HL-60 (cell line): ENCODE measurements around the gene SRCIN1.

ENCODE experiments used
- DNase-seq, 2 experiments: peaks; one replicate each; pipeline ENCODE4 v3.0.0-alpha.2; 2010 to 2020; ENCODE audit warnings: low read depth in 1 of 2, low spot score in 1 of 2
- H3K27ac ChIP-seq: fragments of 250-450 bp; sonication (Bioruptor Pico); replicated peaks from 2 replicates; pipeline ENCODE4 v1.5.1; 2020; ENCODE audit warnings: mild to moderate bottlenecking, moderate library complexity
- H3K27me3 ChIP-seq: fragments of 250-450 bp; sonication (Bioruptor Pico); 2 replicates; pipeline ENCODE4 v1.5.1; 2021; ENCODE audit warnings: mild to moderate bottlenecking, moderate library complexity; ENCODE audit not compliant: insufficient read depth, poor library complexity, severe bottlenecking
- H3K4me3 ChIP-seq: replicated peaks from 2 replicates; pipeline ENCODE4 v1.5.1; 2011; ENCODE audit warnings: mild to moderate bottlenecking, control low read depth, low read length; ENCODE audit not compliant: insufficient read depth
- CTCF ChIP-seq: IDR thresholded peaks from one replicate; pipeline ENCODE4 v1.5.1; 2011; ENCODE audit warnings: low read length, control low read depth, inconsistent platforms; ENCODE audit not compliant: insufficient read depth
- GABPA ChIP-seq: IDR thresholded peaks from 2 replicates; pipeline ENCODE4 v1.6.1; 2012; ENCODE audit warnings: low read depth
- POLR2AphosphoS5 ChIP-seq: IDR thresholded peaks from 2 replicates; pipeline ENCODE4 v1.6.1; 2012; ENCODE audit warnings: low read depth
- SPI1 ChIP-seq: IDR thresholded peaks from 2 replicates; pipeline ENCODE4 v1.6.1; 2012; ENCODE audit warnings: low read depth, mild to moderate bottlenecking, borderline replicate concordance
- TF ChIP-seq, protein P1 (sequence below): IDR thresholded peaks from 2 replicates; pipeline ENCODE4 v1.6.1; 2012; ENCODE audit warnings: low read depth; ENCODE audit not compliant: insufficient replicate concordance

The SRCIN1 gene

DNA sequence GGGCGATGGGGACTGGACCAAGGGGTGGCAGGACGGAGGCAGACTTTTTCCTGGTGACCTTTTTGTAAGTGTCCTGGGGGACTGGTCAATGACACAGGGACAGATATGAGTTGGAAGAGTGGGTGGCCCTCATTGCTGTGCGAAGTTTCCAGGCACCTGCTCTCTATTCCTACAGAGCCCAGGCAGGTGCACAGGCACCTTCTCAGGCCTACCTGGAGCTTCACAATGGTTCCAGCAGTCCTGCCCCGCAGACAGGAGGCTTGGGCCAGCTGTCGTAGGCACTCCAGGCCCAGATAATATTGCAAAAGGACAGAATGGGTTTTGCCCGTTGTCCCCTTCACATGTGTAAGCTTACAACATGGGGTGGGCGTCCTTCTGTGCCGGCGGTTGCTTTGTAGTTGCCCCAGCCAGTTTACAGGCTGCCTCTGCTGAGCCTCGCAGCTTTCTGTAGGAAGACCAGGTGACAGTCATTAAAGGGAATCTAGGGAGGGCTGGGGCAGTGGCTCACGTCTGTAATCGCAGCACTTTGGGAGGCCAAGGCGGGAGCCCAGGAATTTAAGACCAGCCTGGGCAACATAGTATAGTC lies 93.2 kb downstream of the SRCIN1 start:
- H3K4me3 ChIP-seq: no peak overlapping the region
- TF ChIP-seq SPI1: no peak
- H3K27ac ChIP-seq: no peak overlapping the region
- H3K27me3 ChIP-seq: no peaks in the 10 kb centered on the region
- DNase-seq: no peak

- Histone ChIP-seq H3K4me3 (no peak overlapping the region), H3K27me3 (no peaks in the 10 kb centered on the region), H3K27ac (no peak overlapping the region)
- TF ChIP-seq POLR2AphosphoS5 (no peak), CTCF (no peak), GABPA (no peak), SPI1 (no peak)
- TF ChIP-seq, protein P1, sequence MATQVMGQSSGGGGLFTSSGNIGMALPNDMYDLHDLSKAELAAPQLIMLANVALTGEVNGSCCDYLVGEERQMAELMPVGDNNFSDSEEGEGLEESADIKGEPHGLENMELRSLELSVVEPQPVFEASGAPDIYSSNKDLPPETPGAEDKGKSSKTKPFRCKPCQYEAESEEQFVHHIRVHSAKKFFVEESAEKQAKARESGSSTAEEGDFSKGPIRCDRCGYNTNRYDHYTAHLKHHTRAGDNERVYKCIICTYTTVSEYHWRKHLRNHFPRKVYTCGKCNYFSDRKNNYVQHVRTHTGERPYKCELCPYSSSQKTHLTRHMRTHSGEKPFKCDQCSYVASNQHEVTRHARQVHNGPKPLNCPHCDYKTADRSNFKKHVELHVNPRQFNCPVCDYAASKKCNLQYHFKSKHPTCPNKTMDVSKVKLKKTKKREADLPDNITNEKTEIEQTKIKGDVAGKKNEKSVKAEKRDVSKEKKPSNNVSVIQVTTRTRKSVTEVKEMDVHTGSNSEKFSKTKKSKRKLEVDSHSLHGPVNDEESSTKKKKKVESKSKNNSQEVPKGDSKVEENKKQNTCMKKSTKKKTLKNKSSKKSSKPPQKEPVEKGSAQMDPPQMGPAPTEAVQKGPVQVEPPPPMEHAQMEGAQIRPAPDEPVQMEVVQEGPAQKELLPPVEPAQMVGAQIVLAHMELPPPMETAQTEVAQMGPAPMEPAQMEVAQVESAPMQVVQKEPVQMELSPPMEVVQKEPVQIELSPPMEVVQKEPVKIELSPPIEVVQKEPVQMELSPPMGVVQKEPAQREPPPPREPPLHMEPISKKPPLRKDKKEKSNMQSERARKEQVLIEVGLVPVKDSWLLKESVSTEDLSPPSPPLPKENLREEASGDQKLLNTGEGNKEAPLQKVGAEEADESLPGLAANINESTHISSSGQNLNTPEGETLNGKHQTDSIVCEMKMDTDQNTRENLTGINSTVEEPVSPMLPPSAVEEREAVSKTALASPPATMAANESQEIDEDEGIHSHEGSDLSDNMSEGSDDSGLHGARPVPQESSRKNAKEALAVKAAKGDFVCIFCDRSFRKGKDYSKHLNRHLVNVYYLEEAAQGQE: no peak
- DNase-seq: no peak
Measured at GRCh38 chr17:38511150-38512108, 94.3 kb downstream of the SRCIN1 start.

DNA sequence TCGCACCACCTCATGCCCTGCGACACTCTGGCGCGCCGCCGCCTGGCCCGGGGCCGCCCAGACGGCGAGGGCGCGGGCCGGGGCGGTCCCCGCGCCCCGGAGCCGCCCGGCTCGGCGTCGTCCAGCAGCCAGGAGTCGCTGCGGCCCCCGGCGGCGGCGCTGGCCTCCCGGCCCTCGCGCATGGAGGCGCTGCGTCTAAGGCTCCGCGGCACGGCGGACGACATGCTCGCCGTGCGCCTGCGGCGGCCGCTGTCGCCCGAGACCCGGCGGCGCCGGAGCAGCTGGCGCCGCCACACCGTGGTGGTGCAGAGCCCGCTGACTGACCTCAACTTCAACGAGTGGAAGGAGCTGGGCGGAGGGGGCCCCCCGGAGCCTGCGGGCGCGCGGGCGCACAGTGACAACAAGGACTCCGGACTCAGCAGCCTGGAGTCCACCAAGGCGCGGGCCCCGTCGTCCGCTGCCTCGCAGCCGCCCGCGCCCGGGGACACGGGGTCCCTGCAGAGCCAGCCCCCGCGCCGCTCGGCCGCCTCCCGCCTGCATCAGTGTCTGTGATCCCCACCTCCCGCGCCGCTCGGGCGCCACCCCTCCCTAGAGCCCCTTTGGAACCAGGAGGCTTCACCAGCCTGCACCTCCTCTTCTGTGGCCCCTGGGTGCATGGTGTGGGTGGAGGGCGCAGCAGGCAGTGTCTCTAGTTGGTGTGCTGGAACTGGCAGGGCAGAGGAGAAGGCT lies 95.2 kb downstream of the SRCIN1 start:
- DNase-seq: no peak
- no peak overlapping the region for H3K27ac ChIP-seq
- no peak overlapping the region for H3K4me3 ChIP-seq
- TF ChIP-seq GABPA (no peak), SPI1 (no peak), POLR2AphosphoS5 (no peak), CTCF (no peak)
- TF ChIP-seq, protein P1: no peak
- H3K27me3 ChIP-seq: no peaks in the 10 kb centered on the region

GRCh38 chr17:38509772-38510420 lies 95.9 kb downstream of the SRCIN1 start:
- no peak for DNase-seq
- no peak overlapping the region for H3K27ac ChIP-seq
- TF ChIP-seq, protein P1: no peak
- TF ChIP-seq GABPA (no peak), POLR2AphosphoS5 (no peak), CTCF (no peak), SPI1 (no peak)
- no peak overlapping the region for H3K4me3 ChIP-seq
- H3K27me3 ChIP-seq: no peaks in the 10 kb centered on the region
